OCI-LY1 (cell line): ENCODE results near the gene GCK.

Experiments used
- H2AFZ ChIP-seq: fragments of 200-600 bp; sonication (generic), shearing (Covaris generic); 2 replicates; pipeline ENCODE4 v1.6.0; 2014; ENCODE audit warnings: antibody characterized with exemption, mild to moderate bottlenecking, low read length
- H3F3A ChIP-seq: fragments of 200-600 bp; sonication (generic), shearing (Covaris generic); 2 replicates; pipeline ENCODE4 v1.6.0; 2014; ENCODE audit warnings: mild to moderate bottlenecking, antibody characterized with exemption, low read length, moderate library complexity; ENCODE audit not compliant: insufficient read depth
- H3K27ac ChIP-seq: fragments of 200-600 bp; sonication (generic); 2 replicates; pipeline ENCODE4 v1.5.1; 2014; ENCODE audit warnings: low read length, mixed run types, mild to moderate bottlenecking, low read depth; ENCODE audit not compliant: poor library complexity, severe bottlenecking
- H3K27me3 ChIP-seq: fragments of 200-600 bp; sonication (generic); 2 replicates; pipeline ENCODE4 v1.6.0; 2014; ENCODE audit warnings: antibody characterized with exemption, mild to moderate bottlenecking, low read length, moderate library complexity; ENCODE audit not compliant: insufficient read depth
- H3K36me3 ChIP-seq: fragments of 200-600 bp; sonication (generic); 2 replicates; pipeline ENCODE4 v1.6.1; 2014; ENCODE audit warnings: mild to moderate bottlenecking, antibody characterized with exemption, low read length, moderate library complexity, mixed read lengths; ENCODE audit not compliant: insufficient read depth
- H3K4me1 ChIP-seq: fragments of 200-600 bp; sonication (generic); 2 replicates; pipeline ENCODE4 v1.5.1; 2014; ENCODE audit warnings: mild to moderate bottlenecking, low read length, moderate library complexity; ENCODE audit not compliant: insufficient read depth, severe bottlenecking
- H3K4me2 ChIP-seq: fragments of 200-600 bp; sonication (generic), shearing (Covaris generic); 2 replicates; pipeline ENCODE4 v1.6.1; 2014; ENCODE audit warnings: low read length
- H3K4me3 ChIP-seq: fragments of 200-600 bp; sonication (generic); 2 replicates; pipeline ENCODE4 v1.5.1; 2014; ENCODE audit warnings: low read length, low read depth, mild to moderate bottlenecking, mixed read lengths; ENCODE audit not compliant: poor library complexity, severe bottlenecking
- H3K79me2 ChIP-seq: fragments of 200-600 bp; shearing (Covaris generic); 2 replicates; pipeline ENCODE4 v1.6.1; 2016; ENCODE audit warnings: mixed run types, low read length, mixed read lengths; ENCODE audit not compliant: insufficient read depth
- H3K9ac ChIP-seq: fragments of 200-600 bp; sonication (generic), shearing (Covaris generic); 2 replicates; pipeline ENCODE4 v1.6.1; 2014; ENCODE audit warnings: mild to moderate bottlenecking, low read length, mixed read lengths
- H3K9me2 ChIP-seq: fragments of 200-600 bp; sonication (generic), shearing (Covaris generic); 2 replicates; pipeline ENCODE4 v1.6.1; 2014; ENCODE audit warnings: low read depth, mild to moderate bottlenecking, low read length, mixed read lengths
- H3K9me3 ChIP-seq: fragments of 200-600 bp; shearing (Covaris generic); 2 replicates; pipeline ENCODE4 v1.6.1; 2014; ENCODE audit warnings: low read length, mixed read lengths
- H4K20me1 ChIP-seq: fragments of 200-600 bp; sonication (generic), shearing (Covaris generic); 2 replicates; pipeline ENCODE4 v1.6.0; 2016; ENCODE audit warnings: mild to moderate bottlenecking, low read length; ENCODE audit not compliant: insufficient read depth
- EZH2 ChIP-seq: fragments of 200-600 bp; sonication (generic), shearing (Covaris generic); IDR thresholded peaks from 2 replicates; pipeline ENCODE4 v1.8.0; 2017; ENCODE audit warnings: borderline replicate concordance, mixed run types, mild to moderate bottlenecking, antibody characterized with exemption, low read length, moderate library complexity, mixed read lengths
- TF ChIP-seq, protein P1 (sequence below): fragments of 200-600 bp; sonication (generic), shearing (Covaris generic); IDR thresholded peaks from 2 replicates; pipeline ENCODE4 v1.5.1; 2017; ENCODE audit warnings: mild to moderate bottlenecking, antibody characterized with exemption, low read length, moderate library complexity, mixed read lengths

Gene GCK

DNA sequence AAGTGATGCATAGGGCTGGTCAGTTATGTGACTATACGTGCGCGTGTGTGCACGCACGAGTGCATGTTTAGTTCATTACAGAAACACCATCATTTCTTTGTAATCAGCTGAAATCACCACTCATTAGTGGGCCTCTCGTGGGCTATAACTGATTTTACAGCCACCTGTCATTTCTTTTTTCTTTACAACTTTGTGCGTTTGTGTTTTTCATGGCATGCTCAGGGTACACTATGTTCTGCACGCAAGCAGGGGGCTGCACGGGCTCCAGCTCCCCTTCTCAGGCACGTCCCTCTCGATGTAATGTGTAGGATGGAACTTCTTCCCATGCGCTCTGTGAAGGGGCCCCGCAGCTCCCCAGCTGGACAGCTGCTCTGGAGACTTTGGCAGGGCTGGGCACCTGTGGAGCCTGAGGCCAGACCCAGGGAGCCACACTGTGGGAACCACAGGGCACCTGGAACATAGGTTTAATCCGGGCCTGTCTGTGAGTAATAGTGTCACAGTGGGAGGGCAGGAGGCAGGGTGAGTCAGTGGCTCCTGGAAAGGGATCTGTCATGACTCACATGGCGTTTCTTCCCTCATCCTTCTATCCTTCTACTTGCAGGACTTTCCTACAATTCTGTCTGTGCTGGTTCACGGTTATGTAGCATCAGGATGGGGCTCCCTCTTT is 4.9 kb downstream of the GCK start:
- H3K4me2 ChIP-seq = no peak overlapping the region
- H3K27ac ChIP-seq = no peak overlapping the region
- peaks cover 26% of the 10 kb centered on the region; the same call in 1 of the 2 replicates for H3K27me3 ChIP-seq
- 0 out of 2 replicates have a peak, but pooled peaks cover 7% of the 10 kb centered on the region for H3K9me3 ChIP-seq
- H3K79me2 ChIP-seq = no peaks in the 10 kb centered on the region
- H3F3A ChIP-seq = no peaks in the 10 kb centered on the region
- no peak overlapping the region for H3K9ac ChIP-seq
- H3K36me3 ChIP-seq = no peaks in the 10 kb centered on the region; the same call in 1 of the 2 replicates
- no peak for TF ChIP-seq EZH2
- TF ChIP-seq, protein P1, sequence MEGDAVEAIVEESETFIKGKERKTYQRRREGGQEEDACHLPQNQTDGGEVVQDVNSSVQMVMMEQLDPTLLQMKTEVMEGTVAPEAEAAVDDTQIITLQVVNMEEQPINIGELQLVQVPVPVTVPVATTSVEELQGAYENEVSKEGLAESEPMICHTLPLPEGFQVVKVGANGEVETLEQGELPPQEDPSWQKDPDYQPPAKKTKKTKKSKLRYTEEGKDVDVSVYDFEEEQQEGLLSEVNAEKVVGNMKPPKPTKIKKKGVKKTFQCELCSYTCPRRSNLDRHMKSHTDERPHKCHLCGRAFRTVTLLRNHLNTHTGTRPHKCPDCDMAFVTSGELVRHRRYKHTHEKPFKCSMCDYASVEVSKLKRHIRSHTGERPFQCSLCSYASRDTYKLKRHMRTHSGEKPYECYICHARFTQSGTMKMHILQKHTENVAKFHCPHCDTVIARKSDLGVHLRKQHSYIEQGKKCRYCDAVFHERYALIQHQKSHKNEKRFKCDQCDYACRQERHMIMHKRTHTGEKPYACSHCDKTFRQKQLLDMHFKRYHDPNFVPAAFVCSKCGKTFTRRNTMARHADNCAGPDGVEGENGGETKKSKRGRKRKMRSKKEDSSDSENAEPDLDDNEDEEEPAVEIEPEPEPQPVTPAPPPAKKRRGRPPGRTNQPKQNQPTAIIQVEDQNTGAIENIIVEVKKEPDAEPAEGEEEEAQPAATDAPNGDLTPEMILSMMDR = no peak
- H2AFZ ChIP-seq = no peak overlapping the region
- H3K9me2 ChIP-seq = no peaks in the 10 kb centered on the region
- no peaks in the 10 kb centered on the region for H4K20me1 ChIP-seq
- H3K4me1 ChIP-seq = no peaks in the 10 kb centered on the region
- H3K4me3 ChIP-seq = no peak overlapping the region

DNA sequence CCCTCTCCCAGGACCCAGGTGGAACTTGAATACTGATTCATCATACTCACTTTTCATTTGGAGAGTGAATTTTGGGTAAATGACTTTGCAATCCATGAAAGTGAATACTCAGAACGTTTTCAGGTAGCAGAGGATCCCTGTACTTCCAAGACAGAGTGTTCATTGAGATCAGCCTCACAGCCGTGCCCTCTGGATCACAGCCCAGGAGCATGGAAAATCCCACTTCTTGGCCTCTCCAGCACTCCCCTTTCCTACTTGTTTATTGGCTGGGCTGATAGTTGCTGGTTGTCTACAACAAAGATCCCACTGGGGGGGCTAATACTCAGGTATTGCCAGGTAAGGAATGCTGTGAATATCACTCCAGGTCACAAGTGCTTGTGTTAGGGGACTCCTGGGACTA is 5.9 kb downstream of the GCK start:
- Histone ChIP-seq H3K27me3 (peaks cover 21% of the 10 kb centered on the region; the same call in 1 of the 2 replicates), H3K9me3 (0 out of 2 replicates have a peak, but pooled peaks cover 7% of the 10 kb centered on the region)

DNA sequence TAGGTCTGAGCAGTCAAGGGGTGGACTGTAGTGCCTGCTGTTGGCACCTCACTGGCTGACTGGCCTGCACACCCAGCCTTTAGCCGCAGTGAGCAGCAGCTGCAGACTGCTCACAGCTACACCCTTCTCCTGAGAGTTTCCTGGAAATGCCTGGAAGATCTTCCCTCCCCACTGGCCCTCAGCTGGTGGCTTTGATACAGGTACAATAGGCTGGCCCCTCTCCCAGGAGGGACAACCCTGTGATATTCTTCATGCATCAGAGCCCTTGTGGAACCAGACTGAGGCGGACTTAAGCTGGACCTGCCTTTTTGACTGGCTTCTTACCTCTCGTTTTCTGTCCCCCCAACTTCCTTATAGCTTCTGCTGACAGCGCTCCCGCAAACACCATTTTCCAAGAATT is 6.4 kb downstream of the GCK start:
- no peak overlapping the region for H3K4me3 ChIP-seq
- H3K36me3 ChIP-seq = no peaks in the 10 kb centered on the region; the same call in 1 of the 2 replicates
- no peak overlapping the region for H3K27ac ChIP-seq
- no peaks in the 10 kb centered on the region for H3K79me2 ChIP-seq
- TF ChIP-seq, protein P1 = no peak
- no peak for TF ChIP-seq EZH2
- H3K9me2 ChIP-seq = no peaks in the 10 kb centered on the region
- H3K9me3 ChIP-seq = 0 out of 2 replicates have a peak, but pooled peaks cover 7% of the 10 kb centered on the region
- H3K27me3 ChIP-seq = peaks cover 27% of the 10 kb centered on the region; the same call in 1 of the 2 replicates
- H3K4me2 ChIP-seq = no peak overlapping the region
- H3F3A ChIP-seq = no peaks in the 10 kb centered on the region
- no peaks in the 10 kb centered on the region for H4K20me1 ChIP-seq
- H3K4me1 ChIP-seq = no peaks in the 10 kb centered on the region
- H3K9ac ChIP-seq = no peak overlapping the region
- H2AFZ ChIP-seq = no peak overlapping the region

More for the DNA sequence above, 5.9 kb downstream of the GCK start:
- Histone ChIP-seq H3K79me2 (no peaks in the 10 kb centered on the region), H3K4me2 (no peak overlapping the region), H3K9me2 (no peaks in the 10 kb centered on the region), H2AFZ (no peak overlapping the region), H3K4me3 (no peak overlapping the region), H3K9ac (no peak overlapping the region), H3K27ac (no peak overlapping the region), H3K36me3 (no peaks in the 10 kb centered on the region; the same call in 1 of the 2 replicates), H3K4me1 (no peaks in the 10 kb centered on the region), H3F3A (no peaks in the 10 kb centered on the region), H4K20me1 (no peaks in the 10 kb centered on the region)
- TF ChIP-seq EZH2 = no peak
- TF ChIP-seq, protein P1 = no peak
